Measurements from ENCODE around the gene BTRC.

GRCh38 chr10:101450277-101451080 lies 96.5 kb downstream of the BTRC start:
- TF ChIP-seq POLR2AphosphoS5 (IDR thresholded peaks at IDR 0.05) = no peak
- TF ChIP-seq, protein P1, sequence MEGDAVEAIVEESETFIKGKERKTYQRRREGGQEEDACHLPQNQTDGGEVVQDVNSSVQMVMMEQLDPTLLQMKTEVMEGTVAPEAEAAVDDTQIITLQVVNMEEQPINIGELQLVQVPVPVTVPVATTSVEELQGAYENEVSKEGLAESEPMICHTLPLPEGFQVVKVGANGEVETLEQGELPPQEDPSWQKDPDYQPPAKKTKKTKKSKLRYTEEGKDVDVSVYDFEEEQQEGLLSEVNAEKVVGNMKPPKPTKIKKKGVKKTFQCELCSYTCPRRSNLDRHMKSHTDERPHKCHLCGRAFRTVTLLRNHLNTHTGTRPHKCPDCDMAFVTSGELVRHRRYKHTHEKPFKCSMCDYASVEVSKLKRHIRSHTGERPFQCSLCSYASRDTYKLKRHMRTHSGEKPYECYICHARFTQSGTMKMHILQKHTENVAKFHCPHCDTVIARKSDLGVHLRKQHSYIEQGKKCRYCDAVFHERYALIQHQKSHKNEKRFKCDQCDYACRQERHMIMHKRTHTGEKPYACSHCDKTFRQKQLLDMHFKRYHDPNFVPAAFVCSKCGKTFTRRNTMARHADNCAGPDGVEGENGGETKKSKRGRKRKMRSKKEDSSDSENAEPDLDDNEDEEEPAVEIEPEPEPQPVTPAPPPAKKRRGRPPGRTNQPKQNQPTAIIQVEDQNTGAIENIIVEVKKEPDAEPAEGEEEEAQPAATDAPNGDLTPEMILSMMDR (IDR thresholded peaks at IDR 0.05) = no peak

Measured in sigmoid colon (tissue), 4 donors.